Activated CD4-positive, alpha-beta T cell treated with anti-CD3 and anti-CD28 coated beads for 1 hour (primary cell): ENCODE data around the gene ARMC8.
"Not testable (repeated sequence)": the region's sequence is repeated elsewhere in the genome, so short reads cannot be mapped to it uniquely, and the experiment has no call there.

Experiments used
- DNase-seq: peaks from one replicate; pipeline ENCODE4 v3.0.0-alpha.2; 2020

ARMC8 gene

GRCh38 chr3:138187296-138188012 is at the start of gene ARMC8:
Gene ARMC8, plus strand, starts transcription at chr3:138187301. Its CDS starts 254 bp downstream, at chr3:138187555.
- DNase-seq, result peak; percentile 13

GRCh38 chr3:138137861-138138260 is 49.2 kb upstream of the ARMC8 start:
- no peak for DNase-seq

- DNase-seq, result no peak
These were observed 47.4 kb upstream of the ARMC8 start for GRCh38 chr3:138139691-138140090.

GRCh38 chr3:138140940-138141339 is 46.2 kb upstream of the ARMC8 start:
- no peak for DNase-seq

GRCh38 chr3:138142181-138142580 is 44.9 kb upstream of the ARMC8 start:
- DNase-seq, result not testable (repeated sequence)

GRCh38 chr3:138148503-138148902 is 38.6 kb upstream of the ARMC8 start:
- DNase-seq, result no peak

GRCh38 chr3:138154534-138154933 is 32.6 kb upstream of the ARMC8 start:
- DNase-seq, result no peak

- no peak for DNase-seq
These were observed 29.4 kb upstream of the ARMC8 start for GRCh38 chr3:138157743-138158142.

- no peak for DNase-seq
These were observed 22.0 kb upstream of the ARMC8 start for GRCh38 chr3:138165061-138165460.

GRCh38 chr3:138172625-138173024 is 14.5 kb upstream of the ARMC8 start:
- DNase-seq, result no peak

- no peak for DNase-seq
These were observed 13.2 kb upstream of the ARMC8 start for GRCh38 chr3:138173769-138174420.

- peak; percentile 57 for DNase-seq
These were observed 12.5 kb upstream of the ARMC8 start, which contains the start of gene DBR1 for GRCh38 chr3:138174421-138175131. Gene DBR1, minus strand, starts transcription at chr3:138174921. Its CDS starts 126 bp downstream, at chr3:138174795.

- DNase-seq, result no peak
These were observed 6.6 kb upstream of the ARMC8 start for GRCh38 chr3:138180375-138181029.

GRCh38 chr3:138184994-138185393 is 2.1 kb upstream of the ARMC8 start:
- no peak for DNase-seq

GRCh38 chr3:138186221-138186620 is 880 bp upstream of the ARMC8 start:
- DNase-seq, result no peak

GRCh38 chr3:138186803-138187295 is 252 bp upstream of the ARMC8 start:
- DNase-seq, result peak; percentile 85

GRCh38 chr3:138188013-138188730 is 1.1 kb downstream of the ARMC8 start:
- DNase-seq, result no peak

- DNase-seq, result no peak
These were observed 8.4 kb downstream of the ARMC8 start for GRCh38 chr3:138195481-138195880.

GRCh38 chr3:138196023-138196422 is 8.9 kb downstream of the ARMC8 start:
- no peak for DNase-seq

GRCh38 chr3:138197058-138197457 is 10.0 kb downstream of the ARMC8 start:
- no peak for DNase-seq

GRCh38 chr3:138197524-138197923 is 10.4 kb downstream of the ARMC8 start:
- no peak for DNase-seq

GRCh38 chr3:138199851-138200250 is 12.8 kb downstream of the ARMC8 start:
- no peak for DNase-seq
